HG03039 (cell line): ENCODE results near the gene RBM17.
"Not testable (repeated sequence)": the region's sequence is repeated elsewhere in the genome, so short reads cannot be mapped to it uniquely, and the experiment has no call there.

Source experiments
- ATAC-seq: cut with Tn5 transposase; IDR thresholded peaks from one replicate; pipeline ENCODE4 v1.9.1; 2021; ENCODE audit warnings: mild to moderate bottlenecking, moderate library complexity; ENCODE audit not compliant: unreplicated experiment

RBM17 gene

DNA sequence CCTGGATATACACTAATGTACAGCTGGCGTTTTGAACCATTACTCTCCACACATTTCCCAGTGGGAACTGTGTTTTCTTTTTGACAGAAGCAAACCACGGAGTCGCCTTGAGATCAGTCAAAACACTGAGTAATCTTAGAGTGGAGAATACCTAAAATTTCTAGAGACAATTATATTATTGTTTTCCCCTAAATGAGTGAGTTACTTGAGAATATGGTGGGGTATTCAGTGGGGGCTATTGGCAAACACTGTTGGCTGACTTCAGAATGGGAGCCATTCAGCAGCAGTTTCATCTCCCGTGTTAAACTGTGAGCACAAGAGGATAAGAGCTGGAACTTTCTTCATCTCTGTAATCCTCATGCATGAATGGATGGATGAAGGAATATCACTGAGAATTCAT is 32.9 kb upstream of the RBM17 start:
- ATAC-seq: no peak

DNA sequence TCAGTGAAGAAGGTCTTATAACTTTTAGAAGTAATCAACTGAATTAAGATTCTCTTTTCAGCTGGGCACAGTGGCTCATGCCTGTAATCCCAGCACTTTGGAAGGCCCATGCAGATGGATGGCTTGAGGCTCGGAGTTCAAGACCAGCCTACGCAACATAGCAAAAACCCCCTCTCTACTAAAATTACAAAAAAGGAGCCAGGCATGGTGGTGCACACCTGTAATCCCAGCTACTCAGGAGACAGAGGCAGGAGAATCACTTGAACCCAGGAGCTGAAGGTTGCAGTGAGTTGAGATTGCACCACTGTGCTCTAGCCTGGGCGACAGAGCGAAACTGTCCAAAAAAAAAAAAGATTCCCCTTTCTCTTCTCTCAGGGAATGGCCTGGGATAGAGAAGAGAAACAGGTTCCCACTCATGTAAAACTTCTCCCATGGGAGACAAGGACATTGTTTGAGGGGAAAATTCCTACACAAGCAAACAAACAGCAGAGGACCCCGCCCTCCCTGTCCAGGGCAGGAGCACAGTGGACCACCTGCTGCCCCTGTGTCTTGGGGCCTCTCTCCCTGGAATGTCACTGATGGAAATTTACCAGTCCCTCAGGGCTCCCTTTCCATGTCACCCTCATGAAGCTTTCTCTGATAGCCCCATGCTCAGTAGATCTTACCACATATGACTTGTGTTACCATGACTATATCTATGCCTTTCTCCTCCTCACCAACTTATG is 32.3 kb upstream of the RBM17 start:
- ATAC-seq: no peak

- no peak for ATAC-seq
Measured at GRCh38 chr10:6058682-6059475, 30.0 kb upstream of the RBM17 start.

DNA sequence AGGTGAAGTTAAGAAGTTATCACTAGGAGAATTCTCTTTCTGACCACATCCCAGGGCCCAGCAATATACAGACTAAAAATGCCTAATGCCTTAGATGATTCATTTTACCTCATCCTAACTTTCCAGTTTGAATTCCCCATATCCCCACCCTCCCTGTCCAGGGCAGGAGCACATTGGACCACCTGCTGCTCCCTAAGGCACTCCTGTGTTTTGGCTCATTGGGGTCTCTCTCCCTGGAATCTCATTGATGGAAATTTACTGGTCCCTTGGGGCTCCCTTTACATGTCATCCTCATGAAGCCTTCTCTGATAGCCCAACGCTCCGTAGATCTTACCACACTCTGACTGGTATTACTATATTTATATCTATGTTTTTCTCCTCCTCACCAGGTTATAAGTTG is 29.3 kb upstream of the RBM17 start:
- ATAC-seq: no peak

- no peak for ATAC-seq
Measured at GRCh38 chr10:6061056-6061455, 27.8 kb upstream of the RBM17 start.

DNA sequence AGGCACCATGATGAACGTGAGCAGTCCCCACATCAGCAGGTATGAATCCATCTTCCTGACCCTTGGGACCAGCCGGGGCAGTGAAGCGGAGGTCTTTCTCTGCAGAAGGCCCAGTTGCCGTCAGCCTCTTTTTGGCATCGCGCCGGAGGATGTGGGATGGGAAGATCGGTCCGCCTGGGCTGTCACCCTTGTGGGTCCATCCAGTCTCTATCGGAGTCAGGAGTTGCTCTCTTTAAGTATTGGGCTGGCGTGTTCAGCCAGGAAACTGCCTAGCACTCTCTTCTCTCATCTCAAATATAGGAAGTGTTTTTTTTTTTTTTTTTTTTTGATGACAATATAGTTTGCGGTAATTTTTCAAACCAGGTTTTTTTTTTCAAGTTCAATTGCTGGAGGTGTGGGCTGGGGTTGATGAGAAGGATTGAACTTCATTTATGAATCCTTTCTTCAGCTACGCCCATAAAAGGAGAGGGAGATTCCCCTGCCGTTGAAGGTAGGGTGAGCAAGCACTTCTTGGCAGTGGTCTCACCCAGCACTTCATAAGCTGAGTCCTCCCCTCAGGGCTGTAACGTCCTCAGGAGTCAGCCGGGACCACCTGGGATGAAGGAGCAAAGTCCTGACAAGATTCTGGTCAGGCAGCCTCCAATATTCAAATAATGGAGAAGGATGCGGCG is 26.6 kb upstream of the RBM17 start, which contains the start of gene IL2RA:
TSS of gene IL2RA (minus strand) at position 267 of the 671 bp plus-strand sequence. CDS start at position 51, 216 bp downstream.
- ATAC-seq: no peak

DNA sequence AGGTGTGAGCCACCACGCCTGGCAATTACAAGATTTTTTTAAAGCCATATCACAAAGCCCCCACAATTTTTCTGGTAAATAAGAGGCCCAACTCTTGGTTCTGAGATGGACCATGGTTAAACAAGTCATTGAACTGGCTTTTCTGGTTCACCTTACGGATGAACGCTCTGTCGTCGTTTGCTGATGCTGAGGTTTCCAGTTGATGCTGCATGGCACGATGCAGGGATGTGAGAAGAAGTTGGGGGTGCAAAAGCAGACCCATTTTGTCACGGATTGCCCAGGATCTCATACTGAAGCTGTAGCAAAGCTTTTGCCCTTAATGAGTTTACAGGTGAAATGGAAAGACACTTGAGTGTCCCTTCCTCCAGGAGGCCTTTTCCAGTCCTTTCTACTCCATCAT is 24.7 kb upstream of the RBM17 start:
- no peak for ATAC-seq

DNA sequence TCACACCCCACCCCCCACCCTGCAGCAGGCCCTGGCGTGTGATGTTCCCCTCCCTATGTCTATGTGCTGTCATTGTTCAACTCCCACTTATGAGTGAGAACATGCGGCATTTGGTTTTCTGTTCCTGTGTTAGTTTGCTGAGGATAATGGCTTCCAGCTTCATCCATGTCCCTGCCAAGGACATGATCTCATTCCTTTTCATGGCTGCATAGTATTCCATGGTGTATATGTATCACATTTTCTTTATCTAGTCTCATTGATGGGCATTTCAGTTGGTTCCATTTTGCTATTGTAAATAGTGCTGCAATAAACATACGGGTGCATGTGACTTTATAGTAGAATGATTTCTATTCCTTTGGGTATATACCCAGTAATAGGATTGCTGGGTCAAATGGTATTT is 24.1 kb upstream of the RBM17 start:
- ATAC-seq: not testable (repeated sequence)

DNA sequence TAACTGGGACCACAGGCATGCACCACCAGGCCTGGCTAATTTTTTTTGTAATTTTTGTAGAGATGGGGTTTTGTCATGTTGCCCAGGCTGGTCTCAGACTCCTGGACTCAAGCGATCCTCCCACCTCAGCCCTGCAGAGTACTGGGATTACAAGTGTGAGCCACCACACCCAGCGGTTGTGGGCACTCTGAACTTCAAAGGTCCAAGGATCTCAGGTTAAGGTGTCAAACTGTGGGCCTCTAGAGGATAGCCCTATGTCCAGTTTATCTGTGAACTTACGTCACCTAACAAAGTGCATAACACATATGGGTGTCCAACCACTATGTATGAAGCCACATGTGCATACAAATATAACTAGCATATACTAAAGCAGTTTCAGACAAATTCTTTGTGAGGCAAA is 23.4 kb upstream of the RBM17 start:
- no peak for ATAC-seq

GRCh38 chr10:6065835-6066234 is 23.0 kb upstream of the RBM17 start:
- no peak for ATAC-seq

DNA sequence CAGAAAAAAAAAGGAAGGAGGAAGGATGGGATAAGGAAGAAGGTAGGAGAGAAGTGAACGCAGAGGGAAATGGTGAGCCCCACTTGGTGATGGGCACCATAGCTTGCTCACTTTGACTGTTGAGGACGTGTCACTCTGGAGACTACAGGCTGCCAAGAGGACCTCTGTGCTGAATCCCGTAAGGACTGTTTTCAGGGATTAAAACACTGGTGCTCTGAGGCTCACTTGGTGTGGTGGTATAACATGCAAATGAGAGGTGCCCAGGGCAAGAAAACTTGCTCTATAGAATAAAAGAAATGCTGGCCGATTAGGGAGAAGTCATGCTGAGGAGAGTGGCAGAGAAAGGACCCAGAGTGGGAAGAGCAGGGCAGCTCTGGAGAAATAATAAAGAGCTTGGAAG is 21.4 kb upstream of the RBM17 start:
- no peak for ATAC-seq

GRCh38 chr10:6068006-6068405 is 20.8 kb upstream of the RBM17 start:
- no peak for ATAC-seq

DNA sequence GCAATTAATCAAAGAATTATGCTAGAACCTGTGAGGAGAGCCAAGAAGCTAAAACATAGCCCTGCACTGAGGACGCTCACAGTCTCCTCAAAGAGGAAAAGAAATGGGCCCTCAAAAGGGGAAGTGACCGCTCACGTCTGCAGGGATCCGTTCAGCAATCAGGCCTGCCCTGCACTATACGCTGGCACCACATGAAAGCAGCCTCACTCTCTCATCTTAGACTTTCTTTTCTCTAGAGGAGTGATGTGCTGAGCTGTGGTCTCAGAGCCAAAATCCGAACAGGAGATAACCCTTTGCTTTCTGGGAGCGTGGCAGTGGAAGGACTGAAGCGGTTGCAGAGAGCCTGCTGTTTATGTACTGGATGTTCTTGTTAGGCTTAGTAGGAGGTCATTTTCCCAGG is 20.4 kb upstream of the RBM17 start:
- ATAC-seq: peak; percentile 38

GRCh38 chr10:6069081-6069931 is 19.5 kb upstream of the RBM17 start:
- ATAC-seq: no peak

- ATAC-seq: no peak
Measured at GRCh38 chr10:6070660-6071059, 18.2 kb upstream of the RBM17 start.

- ATAC-seq: no peak
Measured at GRCh38 chr10:6071181-6072175, 17.4 kb upstream of the RBM17 start.

DNA sequence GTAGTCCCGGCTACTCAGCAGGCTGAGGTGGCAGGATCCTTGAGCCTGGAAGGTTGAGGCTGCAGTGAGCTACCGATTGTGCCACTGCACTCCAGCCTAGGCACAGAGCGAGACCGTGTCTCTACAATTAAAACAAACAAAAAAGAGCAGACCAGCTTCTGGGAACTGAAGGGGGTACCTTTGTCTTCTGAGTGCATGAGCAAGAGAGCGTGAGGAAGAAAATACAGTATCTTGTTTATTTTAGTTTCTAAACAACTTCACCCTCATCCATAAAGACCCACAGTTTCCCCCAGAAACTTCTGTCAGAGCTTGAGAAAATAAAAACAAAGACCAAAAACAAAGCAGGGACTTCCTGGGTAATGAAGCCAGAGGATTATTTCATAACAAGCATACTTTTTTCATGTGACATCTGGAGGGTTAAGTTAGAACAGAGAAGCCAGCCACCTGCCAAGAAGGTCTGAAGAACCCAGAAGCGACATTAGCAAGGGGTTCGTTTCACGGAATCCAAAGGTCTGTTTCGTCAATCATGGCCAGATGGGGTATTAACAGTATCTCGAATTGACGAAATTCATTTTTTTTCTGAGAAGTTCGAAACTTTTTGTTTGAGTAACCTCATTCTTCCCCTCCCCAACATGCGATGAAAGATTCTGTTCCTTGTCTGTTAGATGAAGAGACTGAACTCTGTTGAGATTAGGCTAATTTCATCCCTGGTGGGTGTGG is 16.5 kb upstream of the RBM17 start:
- ATAC-seq: peak; percentile 47

DNA sequence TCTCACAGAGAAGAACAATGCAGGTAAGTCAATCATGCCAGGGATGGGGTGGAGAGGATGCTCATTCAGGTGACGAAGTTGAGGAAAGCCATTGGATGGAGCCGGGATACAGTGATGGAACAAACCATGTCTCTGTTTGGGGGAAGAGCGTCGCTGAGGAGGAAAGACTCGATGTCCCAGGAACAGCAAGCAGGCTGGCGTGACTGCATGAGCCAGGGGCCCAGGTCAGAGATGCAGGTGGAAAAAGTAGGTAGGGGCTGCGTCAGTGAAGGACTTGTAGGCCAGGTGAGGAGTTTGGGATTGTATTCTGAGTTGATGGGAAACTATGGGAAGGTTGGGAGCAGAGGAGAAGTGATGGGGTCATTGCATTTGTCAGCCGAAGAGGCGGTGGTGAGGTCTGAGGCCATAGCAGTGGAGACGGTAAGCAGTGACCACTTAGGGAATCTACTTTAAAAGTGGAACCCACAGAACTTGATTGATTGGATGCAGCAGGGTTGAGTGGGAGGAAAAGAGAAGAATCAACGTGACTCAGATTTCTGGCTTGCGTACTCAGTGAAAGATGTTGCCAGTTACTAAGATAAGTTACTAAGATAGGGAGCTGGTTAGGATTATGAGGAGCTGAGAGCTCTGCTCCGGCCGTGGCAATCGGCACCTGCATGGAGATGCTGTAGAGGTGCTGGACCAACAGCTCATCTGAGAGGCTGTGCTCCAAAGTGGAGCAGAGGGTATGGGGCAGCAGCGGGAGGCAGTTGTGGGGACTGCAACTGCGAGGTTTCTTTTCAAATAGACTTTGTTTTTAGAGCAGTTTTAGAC is 14.1 kb upstream of the RBM17 start:
- no peak for ATAC-seq
